H4 (cell line): ENCODE results near the gene C2orf76. TPM values are rescaled to one million over a fixed set of nuclear protein-coding genes. Genes with fewer than 3 reads are reported as not detected.

Experiments used
- DNase-seq: peaks from one replicate; pipeline ENCODE4 v3.0.0-alpha.2; 2015; ENCODE audit warnings: low spot score
- total RNA-seq: library from RNA; depleted of rRNA; stranded (reverse); fragments of >200 nt; shearing (Covaris generic); gene quantifications from 2 replicates; pipeline ENCODE4 v1.2.3, GENCODE V29; 2014; rRNA removed

Gene C2orf76
- total RNA-seq, 1 experiment from 2014 or later: 15.4 TPM

- peak; percentile 60 for DNase-seq
These were observed 101.6 kb downstream of the C2orf76 start for GRCh38 chr2:119264781-119265692.

GRCh38 chr2:119263656-119264055 is 103.0 kb downstream of the C2orf76 start:
- no peak for DNase-seq

DNA sequence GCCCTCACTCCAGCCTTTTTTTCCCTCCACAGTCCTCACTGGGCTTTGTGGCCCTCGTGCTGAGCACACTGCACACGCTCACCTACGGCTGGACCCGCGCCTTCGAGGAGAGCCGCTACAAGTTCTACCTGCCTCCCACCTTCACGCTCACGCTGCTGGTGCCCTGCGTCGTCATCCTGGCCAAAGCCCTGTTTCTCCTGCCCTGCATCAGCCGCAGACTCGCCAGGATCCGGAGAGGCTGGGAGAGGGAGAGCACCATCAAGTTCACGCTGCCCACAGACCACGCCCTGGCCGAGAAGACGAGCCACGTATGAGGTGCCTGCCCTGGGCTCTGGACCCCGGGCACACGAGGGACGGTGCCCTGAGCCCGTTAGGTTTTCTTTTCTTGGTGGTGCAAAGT is 103.6 kb downstream of the C2orf76 start:
- DNase-seq: no peak

DNA sequence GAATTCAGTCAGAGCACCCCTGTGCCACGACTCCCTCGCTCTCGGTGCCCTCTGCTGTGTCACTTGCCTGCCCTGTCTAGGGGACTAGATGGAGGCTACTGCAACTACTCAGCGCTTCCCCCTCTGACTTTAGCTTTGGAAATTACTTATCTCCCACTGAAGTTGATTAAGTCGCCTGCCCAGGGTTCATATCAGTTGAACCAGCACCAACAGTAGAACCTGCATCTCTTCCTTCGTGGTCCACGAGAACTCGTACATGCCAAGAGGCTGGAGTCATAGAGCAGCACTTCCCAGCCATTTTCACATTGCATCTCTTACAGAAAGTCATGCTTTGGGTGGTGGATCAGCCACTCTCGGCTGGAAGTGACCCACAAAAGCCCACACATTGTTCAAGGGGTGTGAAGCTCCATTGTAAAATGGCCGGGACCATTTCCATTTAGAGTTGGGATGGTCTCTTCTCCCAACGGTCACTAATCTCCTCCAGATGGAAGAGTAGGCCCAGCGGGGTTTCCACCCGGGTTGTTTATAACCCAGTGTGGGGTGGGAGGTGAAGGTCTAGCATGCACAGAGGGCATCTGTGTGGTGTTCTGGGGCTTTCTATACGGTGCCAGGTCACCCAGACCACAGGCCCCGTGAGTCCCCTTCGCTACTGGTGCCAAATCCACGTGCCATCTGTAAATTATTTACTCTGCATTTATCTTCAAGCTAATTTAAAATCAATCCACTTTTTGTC is 105.0 kb downstream of the C2orf76 start:
- DNase-seq: no peak

- DNase-seq: no peak
These were observed 105.8 kb downstream of the C2orf76 start for GRCh38 chr2:119260646-119261492.

- no peak for DNase-seq
These were observed 107.3 kb downstream of the C2orf76 start for GRCh38 chr2:119259296-119259860.

- DNase-seq: no peak
These were observed 109.4 kb downstream of the C2orf76 start for GRCh38 chr2:119257198-119257597.

DNA sequence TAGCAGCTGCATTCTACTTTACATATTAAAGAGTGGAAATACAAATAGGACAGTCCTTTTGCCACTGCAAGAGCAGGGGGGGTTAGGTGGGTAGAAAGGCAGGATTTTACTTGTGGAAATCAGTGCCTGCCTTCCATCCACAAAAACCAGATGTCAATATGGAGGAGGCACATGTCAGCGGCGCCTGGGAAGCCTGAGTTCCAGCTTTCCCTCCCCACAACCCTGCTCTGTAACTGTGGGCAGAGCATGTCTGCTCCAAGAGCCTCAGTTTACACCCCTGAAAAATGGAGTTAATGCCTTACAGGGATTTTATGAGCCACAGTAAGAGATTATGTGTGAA is 110.1 kb downstream of the C2orf76 start:
- DNase-seq: no peak

DNA sequence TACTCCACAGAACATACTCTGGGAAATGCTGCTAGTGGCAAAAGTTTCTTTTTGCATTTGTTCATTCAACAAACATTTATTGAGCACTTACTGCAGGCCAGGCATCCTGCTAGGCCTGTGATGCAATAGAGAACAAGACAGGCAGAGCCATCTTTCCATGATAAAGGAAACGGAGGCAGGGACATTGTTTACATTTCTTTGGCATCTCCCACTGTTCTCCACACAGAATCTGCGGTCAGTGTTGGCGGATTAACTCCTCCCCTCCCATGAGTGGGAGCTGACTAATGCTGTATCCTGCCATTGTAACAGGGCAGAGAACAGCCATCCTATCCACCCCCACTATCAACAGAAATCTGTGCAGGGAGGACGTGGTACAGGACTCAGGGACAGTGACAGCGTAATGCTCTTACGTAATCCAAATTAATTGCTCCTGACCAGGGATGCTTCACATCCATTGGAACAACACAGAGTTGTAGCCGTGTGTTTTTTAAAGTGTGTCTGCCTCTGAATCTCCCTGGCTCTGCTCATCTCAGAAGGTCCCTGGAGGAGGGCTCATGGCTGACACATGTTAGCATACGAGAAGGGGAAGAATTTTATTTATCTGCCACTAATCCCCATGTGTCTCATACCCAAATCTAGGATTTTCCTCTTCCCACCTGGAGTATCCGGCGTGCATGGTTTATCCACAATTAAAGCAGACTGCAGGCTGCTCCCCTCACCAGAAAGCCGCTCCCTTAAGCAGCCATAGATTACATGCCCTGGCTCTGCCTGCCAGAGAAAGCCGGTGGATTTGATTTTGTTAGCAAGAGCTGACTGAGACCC is 110.7 kb downstream of the C2orf76 start:
- peak; percentile 82 for DNase-seq

DNA sequence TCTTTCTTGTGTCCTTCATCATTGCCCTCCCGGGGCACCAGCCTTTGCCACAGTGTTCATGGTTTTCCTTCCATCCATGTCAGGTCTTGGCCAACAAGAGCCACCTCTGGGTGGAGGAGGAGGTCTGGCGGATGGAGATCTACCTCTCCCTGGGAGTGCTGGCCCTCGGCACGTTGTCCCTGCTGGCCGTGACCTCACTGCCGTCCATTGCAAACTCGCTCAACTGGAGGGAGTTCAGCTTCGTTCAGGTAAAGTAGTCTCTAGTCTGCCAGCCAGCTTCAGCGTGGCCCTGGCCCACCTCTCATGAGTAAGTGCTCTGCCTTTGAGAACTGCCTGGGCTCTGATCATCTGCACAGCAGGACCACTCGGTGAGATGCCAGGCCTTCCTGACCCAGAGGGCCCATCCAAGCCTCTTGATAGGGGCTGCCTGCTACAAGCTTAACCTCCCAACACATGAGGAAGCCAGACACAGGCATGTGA is 112.0 kb downstream of the C2orf76 start:
- DNase-seq: no peak

DNA sequence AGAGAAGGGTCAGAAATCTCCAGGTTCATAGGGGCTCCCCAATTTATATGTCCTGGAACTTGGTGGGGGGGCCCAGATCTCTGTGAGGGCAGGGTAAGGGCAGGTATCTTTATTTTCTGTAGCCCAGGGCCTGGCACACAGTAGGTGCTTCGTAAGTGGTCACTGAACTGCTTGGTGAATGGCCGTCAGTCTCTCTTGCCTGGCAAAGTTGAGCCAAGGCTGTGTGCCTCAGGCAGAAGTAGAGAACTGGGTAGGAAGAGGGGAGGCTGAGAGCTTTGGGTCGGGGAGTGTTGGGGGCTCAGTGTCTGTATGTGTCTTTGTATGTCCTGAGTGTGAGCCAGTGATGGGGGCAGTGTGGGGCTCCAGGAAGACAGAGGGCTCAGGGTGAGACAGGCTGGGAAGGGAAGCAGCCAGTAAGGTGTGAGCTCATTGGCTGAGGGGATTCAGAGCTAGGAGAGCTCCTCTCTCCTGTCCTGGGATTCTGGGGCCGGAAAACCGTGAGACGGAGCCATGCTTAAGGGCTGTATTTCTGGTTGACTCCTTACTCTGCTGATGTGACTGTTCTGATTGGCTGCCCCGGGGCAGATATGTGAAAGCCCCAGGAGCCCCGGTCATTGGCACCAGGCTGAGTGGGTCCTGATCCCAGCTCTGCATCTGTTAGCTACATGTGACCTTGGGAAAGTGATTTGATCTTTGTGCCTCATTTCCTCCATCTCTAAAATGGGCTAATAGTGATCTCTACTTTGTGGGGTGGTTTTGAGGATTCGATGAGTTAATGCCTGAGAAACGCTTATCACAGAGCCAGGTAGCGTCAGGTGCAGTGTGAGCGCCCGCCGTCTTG is 112.7 kb downstream of the C2orf76 start:
- no peak for DNase-seq

GRCh38 chr2:119253114-119253702 is 113.4 kb downstream of the C2orf76 start:
- peak; percentile 28 for DNase-seq

Other genes with a start within 250 kb of the C2orf76 start
- gene C1QL2, start 208.1 kb downstream of the C2orf76 start, total RNA-seq: not detected in 2 replicates
- gene STEAP3, start 143.0 kb downstream of the C2orf76 start, total RNA-seq: 14.0 and 17.7 TPM in 2 replicates
- gene DBI, start 143 bp upstream of the C2orf76 start, total RNA-seq: 301 and 339 TPM in 2 replicates
- gene TMEM37, start 65.0 kb upstream of the C2orf76 start, total RNA-seq: 1.5 and 1.9 TPM in 2 replicates
- not detected in 2 replicates for gene SCTR, start 157.6 kb upstream of the C2orf76 start, total RNA-seq
- 1.0 TPM in 1 of 2 replicates, not detected in the other for gene CFAP221, start 177.6 kb upstream of the C2orf76 start, total RNA-seq